Right lobe of liver (tissue), 6 donors: Measurements from ENCODE around the gene TSC22D4. TPM values are rescaled to one million over a fixed set of nuclear protein-coding genes. Genes with fewer than 3 reads are reported as not detected.

Experiments used
- ATAC-seq, 4 donors: fragments of 200-7000 bp; cut with Tn5 transposase; one replicate each; pipeline ENCODE4 v1.9.1; 2020; ENCODE audit warnings: mild to moderate bottlenecking in 4 of 4, moderate library complexity in 4 of 4
- DNase-seq, 3 donors: peaks; one replicate each; pipeline ENCODE4 v3.0.0-alpha.2; 2020
- H3K27ac ChIP-seq, 3 donors: fragments of 200-600 bp; one replicate each; pipeline ENCODE4 v1.8.0; 2022
- H3K27me3 ChIP-seq, 2 donors: fragments of 200-600 bp; one replicate each; pipeline ENCODE4 v1.8.0; 2022
- H3K36me3 ChIP-seq, 4 donors: fragments of 200-600 bp; sonication (generic) in 1 of 4; one replicate each; pipeline versions ENCODE4 v1.5.1 to v1.8.0; 2017 to 2022; ENCODE audit warnings: control low read depth in 1 of 4
- H3K4me1 ChIP-seq, 4 donors: fragments of 200-600 bp; sonication (generic) in 1 of 4; one replicate each; pipeline versions ENCODE4 v1.5.1 to v1.8.0; 2017 to 2022; ENCODE audit warnings: control low read depth in 1 of 4
- H3K4me3 ChIP-seq, 3 donors: fragments of 200-600 bp; one replicate each; pipeline ENCODE4 v1.8.0; 2022
- H3K9me3 ChIP-seq, 4 donors: fragments of 200-600 bp; sonication (generic) in 1 of 4; one replicate each; pipeline versions ENCODE4 v1.5.1 to v1.8.0; 2017 to 2022; ENCODE audit warnings: control low read depth in 1 of 4
- POLR2A ChIP-seq: fragments of 450-650 bp; IDR thresholded peaks from one replicate; pipeline ENCODE4 v1.6.1; 2017; ENCODE audit warnings: antibody characterized with exemption, mild to moderate bottlenecking
- WGBS: methylation state at CpG from one replicate; pipeline ENCODE4 v1.1.6; 2018; ENCODE audit warnings: low coverage, low lambda C conversion rate; ENCODE audit not compliant: insufficient coverage; ENCODE audit errors: missing lambda C conversion rate; 5-methylcytosine and 5-hydroxymethylcytosine counted together
- intact Hi-C, 2 donors: fragments of 100-400 bp; cut with DNase I; formaldehyde crosslinking; loops; one replicate each; pipeline versions ENCODE4 v1.11.2 to v1.14.1; 2022
- total RNA-seq, 6 experiments: library from RNA; depleted of rRNA in 2 of 6; stranded (reverse); fragments of >200 nt in 2 of 6; fragmentation: NEBNext Ultra II Directional in 3 of 6; extraction: Animal tissue kit (Norgen Biotek cat#: 25700) in 3 of 6; gene quantifications; one replicate each; pipeline versions ENCODE4 v1.1.0 to v1.2.4, GENCODE V29; 2016 to 2023
- TF ChIP-seq, protein P1 (sequence below), 4 donors: fragments of 200-600 bp in 3 of 4; fragments of 450-650 bp in 1 of 4; IDR thresholded peaks; one replicate each; pipeline versions ENCODE4 v1.5.1 to v1.8.0; 2016 to 2022; ENCODE audit warnings: antibody characterized with exemption in 4 of 4, mild to moderate bottlenecking in 2 of 4
- donor health status: DM: no; HTN: yes; CAD: no.
- donor health status: DM: no; HTN: no; CAD: no.
- donor health status: DM: no; HTN: no; CAD: no.
- donor health status: DM: no; HTN: yes; CAD: no.
- donor health status: DM: no; HTN: yes; CAD: no.

The TSC22D4 gene
- total RNA-seq, 6 experiments from 2014 or later: 12.5 to 20.5 (median 17.0) TPM

DNA sequence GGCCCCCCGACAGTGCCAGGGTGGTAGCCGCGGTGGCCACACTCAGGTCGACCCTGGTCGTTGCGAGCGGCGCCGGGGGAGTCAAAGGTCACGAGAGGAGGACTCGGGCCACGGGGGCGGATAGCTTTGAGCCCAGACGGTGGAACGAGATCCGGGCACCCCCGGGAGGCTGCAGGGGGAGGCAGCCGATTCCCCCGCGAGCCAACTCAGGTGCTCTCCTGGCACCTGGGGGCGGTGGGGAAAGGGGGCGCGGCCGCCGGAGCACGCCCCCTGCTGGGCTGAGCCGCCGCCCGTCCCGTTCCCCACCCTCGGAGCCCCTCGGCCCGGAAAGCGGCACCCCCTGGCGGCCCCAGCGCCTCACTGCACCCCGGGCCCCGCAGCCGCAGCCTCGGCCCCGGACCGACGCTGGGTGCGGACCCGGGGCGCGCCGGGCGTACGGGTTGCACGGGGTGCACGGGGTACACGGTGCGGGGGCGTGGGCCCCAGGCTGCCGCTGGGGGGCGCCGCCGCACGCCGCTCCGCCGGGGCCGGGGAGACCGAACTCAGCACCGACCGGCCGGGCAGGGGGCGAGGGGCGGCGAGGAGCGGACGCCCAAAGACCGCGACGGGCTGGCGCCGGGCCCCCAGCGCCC lies 4.2 kb upstream of the TSC22D4 start:
- Histone ChIP-seq H3K27me3 (no peaks in the 10 kb centered on the region), H3K36me3 (no peaks in the 10 kb centered on the region), H3K9me3 (no peaks in the 10 kb centered on the region), H3K4me3 (peak overlapping the region; percentile 53 to 63 (median 53)), H3K27ac (peak overlapping the region in 1 of 3 donors; percentile 18), H3K4me1 (peaks cover 0 to 13% (median 3%) of the 10 kb centered on the region in 4 donors)
- DNase-seq (peak; percentile 71 to 74 (median 73)), ATAC-seq (peak; percentile 64 to 70 (median 67))
- WGBS: 0% methylated on average over 4 of the region's 79 CpGs
- intact Hi-C loops: no loop called here
- TF ChIP-seq POLR2A: no peak
- TF ChIP-seq, protein P1, sequence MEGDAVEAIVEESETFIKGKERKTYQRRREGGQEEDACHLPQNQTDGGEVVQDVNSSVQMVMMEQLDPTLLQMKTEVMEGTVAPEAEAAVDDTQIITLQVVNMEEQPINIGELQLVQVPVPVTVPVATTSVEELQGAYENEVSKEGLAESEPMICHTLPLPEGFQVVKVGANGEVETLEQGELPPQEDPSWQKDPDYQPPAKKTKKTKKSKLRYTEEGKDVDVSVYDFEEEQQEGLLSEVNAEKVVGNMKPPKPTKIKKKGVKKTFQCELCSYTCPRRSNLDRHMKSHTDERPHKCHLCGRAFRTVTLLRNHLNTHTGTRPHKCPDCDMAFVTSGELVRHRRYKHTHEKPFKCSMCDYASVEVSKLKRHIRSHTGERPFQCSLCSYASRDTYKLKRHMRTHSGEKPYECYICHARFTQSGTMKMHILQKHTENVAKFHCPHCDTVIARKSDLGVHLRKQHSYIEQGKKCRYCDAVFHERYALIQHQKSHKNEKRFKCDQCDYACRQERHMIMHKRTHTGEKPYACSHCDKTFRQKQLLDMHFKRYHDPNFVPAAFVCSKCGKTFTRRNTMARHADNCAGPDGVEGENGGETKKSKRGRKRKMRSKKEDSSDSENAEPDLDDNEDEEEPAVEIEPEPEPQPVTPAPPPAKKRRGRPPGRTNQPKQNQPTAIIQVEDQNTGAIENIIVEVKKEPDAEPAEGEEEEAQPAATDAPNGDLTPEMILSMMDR (IDR thresholded peaks at IDR 0.05): peak; percentile 77 to 99 (median 90)

GRCh38 chr7:100482728-100483089 lies 3.7 kb upstream of the TSC22D4 start:
- ATAC-seq (no peak), DNase-seq (no peak)
- Histone ChIP-seq H3K36me3 (no peaks in the 10 kb centered on the region), H3K27me3 (no peaks in the 10 kb centered on the region), H3K9me3 (no peaks in the 10 kb centered on the region), H3K4me1 (peaks cover 0 to 14% (median 3%) of the 10 kb centered on the region in 4 donors), H3K4me3 (peak overlapping the region; percentile 53 to 63 (median 53)), H3K27ac (peak overlapping the region in 1 of 3 donors; percentile 18)
- WGBS: 35% methylated on average over 13 of the region's 14 CpGs
- intact Hi-C loops: no loop called here
- TF ChIP-seq, protein P1 (IDR thresholded peaks at IDR 0.05): no peak
- no peak for TF ChIP-seq POLR2A

GRCh38 chr7:100481466-100481865 lies 2.5 kb upstream of the TSC22D4 start:
- Histone ChIP-seq H3K4me1 (peaks cover 0 to 21% (median 3%) of the 10 kb centered on the region in 4 donors), H3K4me3 (no peak overlapping the region), H3K27ac (no peak overlapping the region), H3K9me3 (no peaks in the 10 kb centered on the region), H3K36me3 (no peaks in the 10 kb centered on the region), H3K27me3 (no peaks in the 10 kb centered on the region)
- ATAC-seq: no peak
- intact Hi-C loops: no loop called here
- WGBS: 100% methylated on average over 1 of the region's 1 CpG
- DNase-seq: no peak
- TF ChIP-seq POLR2A: no peak
- TF ChIP-seq, protein P1 (IDR thresholded peaks at IDR 0.05): no peak

- peak overlapping the region in 2 of 3 donors; percentile 15 to 47 for H3K27ac ChIP-seq
- no peak for DNase-seq
- H3K36me3 ChIP-seq: peaks cover 0 to 12% (median 4%) of the 10 kb centered on the region in 4 donors
- WGBS: 43% methylated on average over 6 of the region's 16 CpGs
- intact Hi-C loops: loop anchor here (5.0 to 10.0 kb wide), 2 partner anchors 84 to 207 kb away; no protein-coding TSS in a partner anchor
- peak overlapping the region; percentile 32 to 96 (median 77) for H3K4me3 ChIP-seq
- no peak for ATAC-seq
- peaks cover 0 to 20% (median 3%) of the 10 kb centered on the region in 4 donors for H3K4me1 ChIP-seq
- H3K9me3 ChIP-seq: no peaks in the 10 kb centered on the region
- no peaks in the 10 kb centered on the region for H3K27me3 ChIP-seq
- TF ChIP-seq, protein P1 (IDR thresholded peaks at IDR 0.05): no peak
- no peak for TF ChIP-seq POLR2A
Observed at GRCh38 chr7:100477871-100478267, 1.1 kb downstream of the TSC22D4 start.
